NCI-H2227 (cell line): ENCODE measurements around the gene SETD4.
A peak's percentile ranks its signal among the peaks of the same experiment; 100 is the strongest.
"Not testable (repeated sequence)": the region's sequence is repeated elsewhere in the genome, so short reads cannot be mapped to it uniquely, and the experiment has no call there.

ENCODE experiments used
- DNase-seq: peaks from one replicate; lab custom pipeline; 2025; ENCODE audit not compliant: unreplicated experiment; lab: John Stamatoyannopoulos, UW

Gene SETD4, protein sequence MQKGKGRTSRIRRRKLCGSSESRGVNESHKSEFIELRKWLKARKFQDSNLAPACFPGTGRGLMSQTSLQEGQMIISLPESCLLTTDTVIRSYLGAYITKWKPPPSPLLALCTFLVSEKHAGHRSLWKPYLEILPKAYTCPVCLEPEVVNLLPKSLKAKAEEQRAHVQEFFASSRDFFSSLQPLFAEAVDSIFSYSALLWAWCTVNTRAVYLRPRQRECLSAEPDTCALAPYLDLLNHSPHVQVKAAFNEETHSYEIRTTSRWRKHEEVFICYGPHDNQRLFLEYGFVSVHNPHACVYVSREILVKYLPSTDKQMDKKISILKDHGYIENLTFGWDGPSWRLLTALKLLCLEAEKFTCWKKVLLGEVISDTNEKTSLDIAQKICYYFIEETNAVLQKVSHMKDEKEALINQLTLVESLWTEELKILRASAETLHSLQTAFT

DNA sequence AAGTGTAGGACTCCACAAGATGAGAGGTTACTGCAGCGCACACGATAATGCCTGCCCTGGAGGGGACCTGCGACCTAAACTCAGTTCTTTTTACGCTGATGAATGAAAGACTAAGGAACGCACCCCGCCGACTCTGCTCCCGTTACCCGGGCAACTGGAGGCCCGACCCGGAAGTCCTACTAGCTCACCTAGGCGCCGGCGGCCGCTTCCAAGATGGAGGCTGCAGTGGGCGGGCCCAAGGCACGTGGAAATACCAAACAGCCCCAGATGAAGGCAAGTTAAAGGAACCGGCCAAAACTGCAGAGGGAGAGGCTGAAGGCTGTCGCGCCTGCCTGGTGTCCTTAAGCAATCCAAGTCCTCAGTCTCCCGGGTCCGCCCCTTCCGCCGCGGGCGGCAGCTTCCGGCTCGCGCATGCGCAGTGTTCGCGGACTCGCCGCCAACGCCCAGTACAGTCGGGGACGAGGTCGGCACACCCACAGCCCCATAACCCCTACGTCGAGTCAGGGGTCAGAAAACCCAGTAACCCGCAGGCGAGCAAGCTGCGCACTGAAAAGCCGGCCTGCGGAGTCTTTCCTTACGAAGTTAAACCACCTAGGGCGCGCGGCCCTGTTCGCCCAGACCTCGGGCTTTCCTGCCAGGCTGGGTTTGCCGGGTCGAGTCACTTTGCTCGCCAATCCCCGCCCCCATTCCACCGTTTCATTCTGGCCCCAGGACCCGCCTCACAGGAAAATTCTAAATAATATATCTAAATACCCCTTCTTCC lies at the start of gene SETD4:
Gene SETD4, minus strand, starts transcription at position 368 of the 763 bp plus-strand sequence. CDS start 1,638 bp downstream, outside the sequence.
- DNase-seq, result peak; percentile 98

DNA sequence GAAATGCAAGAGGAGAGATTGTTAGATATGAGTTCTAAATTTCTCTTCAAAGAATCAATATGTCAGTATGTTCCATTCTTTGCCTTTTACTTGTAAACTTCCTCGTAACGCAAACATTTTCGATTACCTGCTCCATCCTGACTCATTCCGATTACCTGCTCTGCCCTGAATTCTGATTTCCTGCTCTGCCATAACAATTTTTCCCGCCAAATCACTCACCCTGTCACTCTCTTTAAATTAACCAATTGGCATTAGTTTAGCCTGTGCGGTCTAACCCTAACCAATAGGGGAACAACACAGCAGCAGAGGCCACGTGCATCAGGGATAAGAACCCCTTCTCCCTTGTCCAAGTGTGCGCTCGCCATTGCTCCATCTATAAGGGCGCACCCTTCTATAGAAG lies 49.5 kb upstream of the SETD4 start:
- DNase-seq, result no peak

GRCh38 chr21:36105327-36105842 lies 45.1 kb upstream of the SETD4 start:
- no peak for DNase-seq

DNA sequence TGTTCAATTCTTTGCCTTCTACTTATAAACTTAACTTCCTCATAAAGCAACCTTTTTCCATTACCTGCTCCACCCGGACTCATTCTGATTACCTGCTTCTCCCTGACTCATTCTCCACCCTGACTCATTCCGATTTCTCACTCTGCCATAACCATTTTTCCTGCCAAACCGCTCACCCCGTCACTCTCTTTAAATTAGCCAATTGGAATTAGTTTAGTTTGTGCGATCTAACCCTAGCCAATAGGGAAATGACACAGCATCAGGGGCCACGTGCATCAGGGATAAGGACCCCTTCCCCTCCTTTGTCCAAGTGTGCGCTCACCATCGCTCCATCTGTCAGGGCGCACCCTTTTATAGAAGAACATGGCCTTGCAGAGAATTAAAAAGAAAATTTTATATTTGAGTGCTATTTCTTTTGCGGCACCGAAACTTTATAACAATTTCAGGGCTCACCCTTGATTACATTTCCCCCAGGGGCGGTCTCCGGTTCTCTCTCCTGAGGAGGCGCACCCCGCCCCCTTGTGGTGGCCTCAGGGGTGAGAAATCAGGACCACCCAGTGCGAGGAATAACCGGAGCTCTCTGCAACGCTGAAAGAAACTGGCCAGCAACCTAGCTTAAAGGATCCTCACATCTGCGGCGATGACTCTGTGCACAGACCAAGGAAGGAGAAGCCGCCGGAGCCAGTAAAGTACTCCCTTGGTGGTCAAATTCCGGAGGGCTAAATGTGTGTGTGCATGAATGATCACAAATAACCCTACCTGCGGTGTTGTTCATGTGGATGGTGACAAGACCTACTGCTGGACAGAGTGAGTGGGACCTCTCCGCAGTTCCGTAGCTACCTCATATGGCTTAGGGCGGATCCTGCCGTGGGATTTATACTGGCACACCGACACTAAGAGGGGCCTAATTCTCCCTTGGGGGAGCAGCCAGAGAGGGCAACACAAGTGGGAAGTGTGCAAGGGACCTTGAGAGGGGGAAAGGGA lies 44.3 kb upstream of the SETD4 start:
- no peak for DNase-seq

DNA sequence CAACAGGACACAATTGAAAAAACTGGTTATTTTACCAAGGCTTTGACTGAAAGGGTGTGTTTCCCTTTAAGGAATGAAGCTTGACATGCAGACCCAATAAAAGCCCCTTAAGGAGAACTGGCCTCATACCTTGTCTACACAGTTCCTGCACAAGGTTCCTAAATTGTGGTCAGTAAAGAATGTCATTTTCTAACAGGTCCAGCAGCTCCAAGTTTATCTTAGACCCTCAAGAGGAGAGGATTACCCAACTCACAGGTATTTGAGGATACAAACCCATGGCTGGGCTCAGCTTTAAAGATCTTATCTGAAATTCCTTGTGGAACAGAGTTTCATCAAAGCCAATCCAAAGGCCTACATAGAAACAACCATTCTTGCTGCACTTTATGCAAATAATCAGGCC lies 43.1 kb upstream of the SETD4 start:
- no peak for DNase-seq

DNA sequence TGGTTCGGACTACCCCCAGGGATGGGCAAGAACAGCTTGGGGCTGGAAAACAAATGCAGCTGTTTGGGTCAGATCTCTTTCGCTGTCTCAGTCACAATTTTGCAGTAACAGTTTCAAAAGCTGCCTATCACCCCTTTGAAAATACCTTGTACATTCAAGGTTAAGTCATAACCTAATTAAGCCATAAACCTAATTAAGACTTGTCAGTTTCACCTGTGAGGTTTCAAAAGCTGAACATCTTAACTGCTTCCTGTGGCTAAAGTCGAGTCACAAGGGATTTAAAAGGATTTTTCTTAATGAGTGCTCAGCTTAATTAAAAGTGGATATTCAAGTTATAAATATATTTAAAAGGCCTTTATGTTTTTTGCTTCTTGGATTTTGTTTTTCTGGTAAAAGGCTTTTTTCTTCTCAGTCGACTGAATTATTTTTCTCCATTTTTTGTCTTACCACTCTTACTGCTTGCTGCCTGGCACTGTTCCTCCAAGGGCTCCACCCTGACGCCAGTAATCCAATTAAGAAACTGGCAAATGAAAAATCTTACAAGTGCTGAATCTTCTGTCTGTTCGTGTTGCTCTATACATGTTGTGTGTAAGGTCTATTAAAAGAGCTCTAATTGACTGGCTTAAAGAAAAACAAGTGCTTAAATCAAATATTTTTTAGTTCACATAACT lies 40.8 kb upstream of the SETD4 start:
- no peak for DNase-seq

- not testable (repeated sequence) for DNase-seq
Observed at GRCh38 chr21:36099695-36100211, 39.4 kb upstream of the SETD4 start.

DNA sequence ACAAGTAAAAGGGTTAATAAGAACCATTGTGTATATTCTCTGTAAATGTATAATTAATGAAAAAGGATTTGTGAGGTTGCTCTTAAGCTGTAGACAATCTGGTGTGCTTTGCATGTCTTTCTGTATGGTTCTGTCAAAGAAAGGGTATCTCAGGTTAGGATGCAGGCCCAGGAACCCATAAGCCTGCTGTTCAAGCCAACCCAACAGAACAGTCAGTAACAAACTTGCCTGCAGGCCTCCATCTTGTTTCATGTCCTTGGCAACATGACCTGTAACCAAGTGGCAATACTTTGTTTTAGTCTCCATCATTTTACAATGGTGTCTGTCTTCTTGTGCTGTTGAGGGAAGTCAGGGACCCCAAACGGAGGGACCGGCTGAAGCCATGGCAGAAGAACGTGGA lies 38.7 kb upstream of the SETD4 start:
- no peak for DNase-seq

DNA sequence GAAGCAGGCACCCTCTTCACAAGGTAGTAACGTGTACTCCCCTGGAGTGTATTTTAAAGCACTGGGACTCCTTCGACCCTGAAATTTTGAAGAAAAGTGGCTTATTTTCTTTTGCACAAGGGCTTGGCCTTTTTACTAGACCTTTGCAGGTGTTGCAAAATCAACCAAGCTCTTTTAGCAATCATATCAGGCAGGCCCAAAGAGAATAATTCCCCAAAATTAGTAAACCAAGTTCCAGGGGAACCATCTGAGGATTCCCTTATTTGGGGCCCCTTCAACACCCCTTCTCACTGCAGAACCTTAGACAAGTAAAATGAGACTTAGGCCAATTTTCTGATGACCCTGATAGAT lies 37.8 kb upstream of the SETD4 start:
- no peak for DNase-seq

DNA sequence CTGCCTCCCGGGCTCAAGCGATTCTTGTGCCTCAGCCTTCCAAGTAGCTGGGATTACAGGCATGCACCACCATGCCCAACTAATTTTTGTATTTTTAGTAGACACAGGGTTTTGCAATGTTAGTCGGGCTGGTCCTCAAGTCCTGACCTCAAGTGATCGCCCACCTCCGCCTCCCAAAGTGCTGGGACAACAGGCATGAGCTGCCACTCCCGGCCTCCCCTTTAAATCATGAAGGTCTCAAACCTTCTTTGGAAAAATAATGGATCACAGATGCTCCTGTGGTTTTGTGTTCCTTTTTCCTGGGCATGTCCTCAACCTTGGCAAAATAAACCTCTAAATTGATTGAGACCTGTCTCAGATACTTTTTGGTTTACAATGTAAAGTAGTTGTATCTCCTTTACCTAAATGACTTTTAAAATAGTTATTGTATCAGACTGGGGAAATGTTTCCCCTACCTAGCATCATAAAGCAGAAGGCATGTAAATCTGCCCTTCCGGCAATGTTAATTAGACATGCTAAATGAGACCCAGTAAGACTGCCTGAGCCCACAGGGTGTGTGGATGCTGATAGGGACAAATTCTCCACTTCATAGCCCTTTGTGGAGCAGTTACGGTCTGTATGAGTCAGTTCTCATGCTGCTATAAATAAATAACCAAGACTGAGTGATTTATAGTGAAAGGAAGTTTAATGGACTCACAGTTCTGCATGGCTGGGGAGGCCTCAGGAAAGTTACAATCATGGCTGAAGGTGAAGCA lies 37.3 kb upstream of the SETD4 start:
- no peak for DNase-seq

DNA sequence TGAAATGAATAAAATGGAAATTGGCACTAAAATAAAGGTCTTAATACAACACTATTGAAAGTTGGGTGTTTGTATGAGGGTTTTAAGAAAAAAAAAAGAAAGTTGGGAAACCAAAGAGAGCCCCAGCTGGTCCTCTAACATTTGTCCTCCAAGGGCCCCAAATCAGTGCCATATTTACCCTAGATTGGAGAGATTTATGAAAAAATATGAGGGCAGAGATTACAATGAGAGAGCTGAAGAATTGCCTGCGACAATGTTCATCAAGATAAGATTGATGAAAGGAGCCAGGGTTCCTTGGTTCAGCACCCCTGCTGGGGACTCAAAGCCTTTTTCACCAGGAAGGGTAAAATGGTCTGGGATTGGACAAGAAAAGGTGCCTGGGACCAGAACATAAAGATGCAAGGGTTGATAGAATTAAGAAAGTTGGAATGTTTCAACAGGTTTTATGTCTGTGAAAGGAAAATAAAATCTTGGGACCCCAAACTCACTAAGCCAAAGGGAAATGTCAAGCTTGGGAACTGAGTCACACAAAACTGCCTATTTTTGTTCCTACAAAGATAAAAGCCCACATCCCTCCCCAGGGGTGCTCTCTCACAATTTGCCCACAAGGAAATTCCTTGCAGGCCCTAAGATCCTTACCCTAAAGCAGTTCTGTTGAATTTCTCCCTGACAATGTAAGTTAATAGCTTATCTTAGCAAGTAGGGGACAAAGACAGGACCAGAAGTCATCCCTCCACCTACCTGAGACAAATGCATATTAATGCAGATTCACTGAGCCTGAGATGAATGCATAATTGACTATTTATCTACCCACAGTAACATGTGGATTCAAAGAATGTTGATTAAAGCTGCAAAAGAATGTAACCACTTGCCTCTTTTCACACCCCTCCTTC lies 36.3 kb upstream of the SETD4 start:
- no peak for DNase-seq

- no peak for DNase-seq
Observed at GRCh38 chr21:36093512-36093911, 33.2 kb upstream of the SETD4 start.

DNA sequence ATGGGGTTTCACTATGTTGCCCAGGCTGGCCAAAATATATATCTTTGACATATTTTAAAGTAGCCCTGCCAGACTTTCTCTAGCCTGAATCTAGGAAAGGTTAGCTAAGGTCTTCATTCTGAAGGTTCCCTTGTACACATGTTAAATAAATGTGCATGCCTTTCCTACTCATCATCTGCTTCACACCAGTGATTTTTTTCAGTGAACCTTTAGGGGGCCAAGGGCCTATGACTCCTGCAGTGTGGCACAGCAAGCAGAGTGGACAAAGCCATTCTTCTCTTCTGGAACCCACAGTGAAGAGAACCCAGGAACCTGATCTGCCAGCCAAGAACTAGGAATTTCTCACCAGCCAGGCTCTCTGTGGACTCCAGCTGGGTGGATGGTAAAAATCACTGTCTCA lies 32.4 kb upstream of the SETD4 start:
- no peak for DNase-seq

DNA sequence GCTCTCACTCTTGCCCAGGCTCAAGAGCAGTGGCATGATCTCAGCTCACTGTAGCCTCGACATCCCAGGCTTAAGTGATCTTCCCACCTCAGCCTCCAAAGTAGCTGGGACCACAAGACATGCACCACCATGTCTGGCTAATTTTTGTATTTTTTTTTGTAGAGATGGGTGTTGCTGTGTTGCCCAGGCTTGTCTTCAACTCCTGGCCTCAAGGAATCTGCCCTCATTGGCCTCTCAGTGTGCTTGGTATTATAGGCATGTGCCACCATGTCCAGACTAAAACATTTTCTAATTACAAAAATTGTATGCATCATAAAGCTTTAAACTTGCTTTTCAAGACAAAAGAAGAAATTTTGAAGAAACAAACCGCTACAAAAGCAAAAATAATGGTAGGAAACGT lies 29.6 kb upstream of the SETD4 start:
- DNase-seq, result no peak

DNA sequence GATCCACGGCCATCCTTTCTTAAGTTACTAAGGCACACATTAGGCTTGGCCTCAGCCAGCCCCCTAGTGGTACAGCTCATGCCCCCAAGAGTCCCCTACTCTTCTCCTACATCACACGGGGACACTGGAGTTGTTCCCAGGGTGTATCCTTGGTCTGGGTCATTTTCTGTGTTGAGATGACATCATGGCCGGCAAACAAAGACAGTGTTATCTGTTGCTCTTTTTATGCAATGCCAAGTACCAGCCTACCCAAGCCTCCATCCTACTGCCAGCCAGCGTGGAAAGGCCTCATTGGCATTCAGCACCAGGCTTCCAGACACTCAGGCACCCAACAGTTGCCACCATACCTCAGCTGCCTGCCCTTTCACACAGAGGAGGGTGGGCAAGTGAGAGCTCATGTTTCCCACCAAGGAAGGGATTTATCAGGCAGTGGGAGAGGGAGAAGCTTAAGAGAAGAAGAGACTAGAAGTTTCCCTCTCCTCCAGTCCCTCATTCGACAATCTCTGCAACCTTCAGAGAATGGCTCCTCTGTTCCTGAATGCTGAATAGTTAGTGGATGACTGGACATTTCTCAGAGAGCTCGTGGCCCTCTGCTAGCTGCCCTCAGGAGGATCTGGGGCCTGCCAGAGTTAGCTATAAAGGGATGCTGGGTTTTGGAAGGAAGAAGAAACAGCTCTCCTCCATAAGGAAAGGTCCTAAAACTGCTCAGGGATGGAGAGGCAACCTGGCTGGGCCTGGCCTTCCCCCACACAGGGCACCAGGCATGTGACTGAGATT lies 27.2 kb upstream of the SETD4 start:
- DNase-seq, result no peak

DNA sequence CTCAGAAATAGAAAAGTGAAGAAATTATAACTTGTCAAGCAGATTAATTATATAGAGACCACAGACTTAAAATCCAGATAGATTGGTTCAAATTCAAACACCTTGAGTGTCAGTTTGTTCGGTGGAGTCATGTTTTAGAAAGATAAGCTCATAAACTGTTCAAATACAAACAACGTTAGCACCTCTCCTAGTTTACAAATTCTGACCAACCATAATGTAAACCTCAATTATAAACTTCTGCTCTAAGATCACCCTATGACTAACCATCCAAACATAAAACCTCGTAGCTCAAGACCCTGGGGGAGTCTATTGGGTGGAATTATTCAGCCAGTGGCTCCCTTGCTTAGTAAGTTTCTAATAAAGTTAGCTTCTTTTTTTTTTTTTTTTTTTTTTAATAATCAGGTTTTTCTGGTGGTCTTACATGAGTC lies 21.9 kb upstream of the SETD4 start:
- DNase-seq, result no peak

- no peak for DNase-seq
Observed at GRCh38 chr21:36080386-36080785, 20.1 kb upstream of the SETD4 start.

- DNase-seq, result no peak
Observed at GRCh38 chr21:36079671-36080070, 19.3 kb upstream of the SETD4 start.
